Fibroblast of lung (primary cell): ENCODE measurements around the gene TIMM22.

Experiments
- EZH2 ChIP-seq: IDR thresholded peaks from 2 replicates; pipeline ENCODE4 v1.5.1; 2012; ENCODE audit warnings: low read length, control low read depth, mild to moderate bottlenecking; ENCODE audit errors: missing control alignments
- TF ChIP-seq, protein P1 (sequence below), 2 donors: IDR thresholded peaks in 1 of 2; conservative IDR thresholded peaks in 1 of 2; 1 replicate in 1 of 2; 2 replicates in 1 of 2; pipeline ENCODE4 v1.5.1; 2011 to 2012; ENCODE audit warnings: low read length in 2 of 2, control low read depth in 1 of 2, inconsistent platforms in 1 of 2, low read depth in 1 of 2, mild to moderate bottlenecking in 1 of 2

DNA sequence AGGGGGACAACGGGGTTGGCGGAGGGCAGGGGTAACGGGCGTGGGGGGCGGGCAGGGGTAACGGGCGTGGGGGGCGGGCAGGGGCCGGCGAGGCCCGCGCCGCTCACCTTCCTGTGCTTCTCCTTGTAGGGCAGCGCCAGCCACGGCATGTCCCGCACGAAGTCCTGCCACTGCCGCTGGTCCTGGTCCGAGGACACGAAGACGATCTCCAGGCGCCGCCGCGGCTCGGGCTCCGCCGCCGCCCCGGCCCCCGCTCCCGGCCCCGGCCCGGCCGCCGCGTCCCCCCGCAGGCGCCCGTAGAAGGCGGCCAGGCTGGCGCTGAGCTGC is 17.8 kb upstream of the TIMM22 start:
- no peak for TF ChIP-seq EZH2
- TF ChIP-seq, protein P1, sequence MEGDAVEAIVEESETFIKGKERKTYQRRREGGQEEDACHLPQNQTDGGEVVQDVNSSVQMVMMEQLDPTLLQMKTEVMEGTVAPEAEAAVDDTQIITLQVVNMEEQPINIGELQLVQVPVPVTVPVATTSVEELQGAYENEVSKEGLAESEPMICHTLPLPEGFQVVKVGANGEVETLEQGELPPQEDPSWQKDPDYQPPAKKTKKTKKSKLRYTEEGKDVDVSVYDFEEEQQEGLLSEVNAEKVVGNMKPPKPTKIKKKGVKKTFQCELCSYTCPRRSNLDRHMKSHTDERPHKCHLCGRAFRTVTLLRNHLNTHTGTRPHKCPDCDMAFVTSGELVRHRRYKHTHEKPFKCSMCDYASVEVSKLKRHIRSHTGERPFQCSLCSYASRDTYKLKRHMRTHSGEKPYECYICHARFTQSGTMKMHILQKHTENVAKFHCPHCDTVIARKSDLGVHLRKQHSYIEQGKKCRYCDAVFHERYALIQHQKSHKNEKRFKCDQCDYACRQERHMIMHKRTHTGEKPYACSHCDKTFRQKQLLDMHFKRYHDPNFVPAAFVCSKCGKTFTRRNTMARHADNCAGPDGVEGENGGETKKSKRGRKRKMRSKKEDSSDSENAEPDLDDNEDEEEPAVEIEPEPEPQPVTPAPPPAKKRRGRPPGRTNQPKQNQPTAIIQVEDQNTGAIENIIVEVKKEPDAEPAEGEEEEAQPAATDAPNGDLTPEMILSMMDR (conservative IDR thresholded peaks at IDR 0.05 in 1 of 2, IDR thresholded peaks at IDR 0.05 in 1 of 2; ENCODE audit: low read depth in 1 of 2, low read length in 2 of 2) = peak in 1 of 2 donors; percentile 18
